Effector memory CD8-positive, alpha-beta T cell (primary cell): ENCODE measurements around the gene MYBPHL.
"Not testable (repeated sequence)": the region's sequence is repeated elsewhere in the genome, so short reads cannot be mapped to it uniquely, and the experiment has no call there.

Experiments
- ATAC-seq: fragments of 150-1000 bp; cut with Tn5 transposase; replicated peaks from 2 replicates; pipeline ENCODE4 v1.10.0; 2021; ENCODE audit warnings: mild to moderate bottlenecking, moderate library complexity
- DNase-seq, 3 experiments: peaks; one replicate each; pipeline ENCODE4 v3.0.0; 2021
- H3K27ac Mint-ChIP-seq, 2 donors: one replicate each; pipeline ENCODE4 v1.8.0; 2022; ENCODE audit warnings: mild to moderate bottlenecking in 2 of 2, mixed read lengths in 2 of 2, moderate library complexity in 2 of 2
- H3K27me3 Mint-ChIP-seq, 2 donors: one replicate each; pipeline ENCODE4 v1.8.0; 2022; ENCODE audit warnings: mixed read lengths in 2 of 2
- H3K36me3 Mint-ChIP-seq: one replicate; pipeline ENCODE4 v1.8.0; 2022; ENCODE audit warnings: mild to moderate bottlenecking, moderate library complexity, mixed read lengths; ENCODE audit not compliant: insufficient read depth
- H3K4me1 Mint-ChIP-seq, 2 donors: one replicate each; pipeline ENCODE4 v1.8.0; 2022; ENCODE audit warnings: low read depth in 2 of 2, mixed read lengths in 2 of 2
- H3K4me3 Mint-ChIP-seq, 2 donors: one replicate each; pipeline ENCODE4 v1.8.0; 2022; ENCODE audit warnings: mild to moderate bottlenecking in 2 of 2, mixed read lengths in 2 of 2, moderate library complexity in 2 of 2
- H3K9me3 Mint-ChIP-seq, 2 donors: one replicate each; pipeline ENCODE4 v1.8.0; 2022; ENCODE audit warnings: mixed read lengths in 2 of 2

MYBPHL gene

DNA sequence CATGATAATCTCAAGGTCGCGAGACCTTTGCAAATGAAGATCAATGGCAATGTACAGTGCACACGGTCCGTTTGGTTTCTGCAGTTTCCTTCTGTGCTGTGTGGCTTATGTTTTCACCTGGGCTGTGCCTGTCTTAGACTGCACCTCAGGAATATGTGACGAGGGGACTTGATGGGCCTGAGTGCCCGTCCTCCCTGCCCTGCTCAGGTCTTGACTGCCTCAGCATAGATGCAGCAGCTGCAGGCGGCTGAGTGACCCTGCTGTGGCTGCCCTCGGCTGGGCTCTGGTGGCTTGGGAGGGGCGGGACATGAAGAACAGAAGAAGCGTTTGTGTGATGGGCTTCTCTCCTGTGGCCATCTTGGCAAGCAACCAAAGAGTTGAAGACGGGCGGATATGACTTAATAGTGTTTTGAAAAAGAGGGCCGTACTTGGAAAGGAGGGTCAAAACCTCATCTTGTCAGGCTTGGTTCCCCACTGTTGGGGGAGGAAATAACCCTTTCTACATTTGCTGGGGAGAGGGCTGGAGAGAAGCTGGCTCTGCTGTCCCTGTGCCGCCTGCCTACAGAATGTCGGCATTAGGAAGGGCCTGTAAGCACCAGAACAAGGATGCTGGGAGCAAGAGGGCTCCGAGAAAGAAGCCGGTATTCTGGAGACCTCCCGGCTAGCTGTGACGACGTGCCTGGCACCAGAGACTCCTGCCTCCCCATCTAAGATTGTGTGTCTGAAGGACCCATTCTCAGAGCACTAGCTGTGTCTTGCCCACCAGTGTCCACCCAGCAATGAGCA is 7.1 kb downstream of the MYBPHL start:
- DNase-seq, result no peak
- Mint-ChIP-seq H3K4me1 (no peaks in the 10 kb centered on the region), H3K36me3 (peaks cover 3% of the 10 kb centered on the region), H3K4me3 (no peak overlapping the region), H3K27ac (no peak overlapping the region), H3K9me3 (no peaks in the 10 kb centered on the region), H3K27me3 (peaks cover 29 to 45% of the 10 kb centered on the region in 2 donors)
- ATAC-seq, result no peak

DNA sequence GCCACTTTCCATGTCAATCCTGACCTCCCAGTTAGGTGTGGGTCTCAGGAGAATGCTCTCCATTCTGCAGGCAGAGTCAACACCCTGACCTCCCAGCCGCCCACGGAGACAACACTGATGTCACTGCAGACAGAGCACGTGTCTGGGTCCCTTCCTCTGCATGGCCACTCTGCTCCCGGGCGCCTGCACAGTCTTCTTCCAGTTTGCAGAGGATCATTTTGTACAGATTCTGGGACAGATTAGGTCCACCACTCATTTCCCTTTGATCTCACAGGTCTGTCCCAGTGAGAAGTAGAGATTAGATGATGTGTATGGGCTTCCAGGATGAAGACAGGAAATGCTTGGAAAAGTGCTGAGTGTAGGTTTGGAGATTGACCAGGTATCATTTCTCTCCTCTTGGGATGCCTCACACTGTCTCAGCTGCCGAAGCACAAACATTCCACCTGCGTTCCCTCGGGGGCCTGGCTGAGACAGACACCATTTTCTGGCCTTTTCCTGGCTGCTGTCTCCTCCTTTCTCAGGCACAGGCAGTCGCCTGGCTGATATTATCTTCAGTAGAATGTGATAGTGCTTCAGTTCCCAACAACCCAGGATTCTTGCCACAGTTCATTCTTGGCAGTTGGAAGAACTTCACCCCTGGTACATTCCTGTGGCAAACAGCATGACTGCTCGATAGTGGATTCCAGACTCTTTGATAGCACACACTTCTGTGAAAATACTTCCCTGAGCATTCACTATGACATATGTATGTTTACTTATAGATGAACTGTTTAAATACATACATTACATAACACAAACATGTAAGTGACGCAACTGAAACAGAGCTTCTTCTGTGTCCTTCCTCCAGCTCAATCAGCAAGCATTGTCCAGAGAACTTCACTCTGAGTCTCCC is 7.9 kb downstream of the MYBPHL start:
- Mint-ChIP-seq H3K4me3 (no peak overlapping the region), H3K4me1 (no peaks in the 10 kb centered on the region), H3K36me3 (peaks cover 3% of the 10 kb centered on the region), H3K27me3 (peaks cover 33 to 52% of the 10 kb centered on the region in 2 donors), H3K9me3 (no peaks in the 10 kb centered on the region), H3K27ac (peak overlapping the region in 1 of 2 donors; percentile 18)
- DNase-seq (no peak), ATAC-seq (no peak)

DNA sequence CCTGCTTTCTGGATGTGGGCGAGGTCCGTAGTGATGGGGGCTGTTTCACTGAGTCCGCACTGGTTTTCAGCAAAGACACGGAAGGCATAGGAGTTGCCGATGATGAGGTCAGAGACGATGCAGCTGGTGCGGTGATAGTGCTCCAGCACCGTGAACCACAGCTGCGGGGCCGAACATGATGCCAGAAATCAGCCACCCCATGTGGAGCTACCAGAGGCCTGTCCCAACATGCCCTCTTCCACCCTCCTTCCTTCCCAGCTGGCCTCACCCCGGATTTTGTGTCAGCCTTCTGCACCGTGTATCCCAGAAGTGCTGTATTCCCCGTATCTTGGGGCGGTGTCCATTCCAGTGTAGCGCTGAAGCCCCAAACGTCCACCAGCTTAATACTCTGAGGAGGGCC is 10.0 kb downstream of the MYBPHL start:
- peaks cover 44 to 70% of the 10 kb centered on the region in 2 donors for H3K27me3 Mint-ChIP-seq
- H3K9me3 Mint-ChIP-seq, result no peaks in the 10 kb centered on the region
- no peak overlapping the region for H3K27ac Mint-ChIP-seq
- no peak for ATAC-seq
- no peak for DNase-seq
- no peak overlapping the region for H3K4me3 Mint-ChIP-seq
- no peaks in the 10 kb centered on the region for H3K4me1 Mint-ChIP-seq
- H3K36me3 Mint-ChIP-seq, result peaks cover 3% of the 10 kb centered on the region

DNA sequence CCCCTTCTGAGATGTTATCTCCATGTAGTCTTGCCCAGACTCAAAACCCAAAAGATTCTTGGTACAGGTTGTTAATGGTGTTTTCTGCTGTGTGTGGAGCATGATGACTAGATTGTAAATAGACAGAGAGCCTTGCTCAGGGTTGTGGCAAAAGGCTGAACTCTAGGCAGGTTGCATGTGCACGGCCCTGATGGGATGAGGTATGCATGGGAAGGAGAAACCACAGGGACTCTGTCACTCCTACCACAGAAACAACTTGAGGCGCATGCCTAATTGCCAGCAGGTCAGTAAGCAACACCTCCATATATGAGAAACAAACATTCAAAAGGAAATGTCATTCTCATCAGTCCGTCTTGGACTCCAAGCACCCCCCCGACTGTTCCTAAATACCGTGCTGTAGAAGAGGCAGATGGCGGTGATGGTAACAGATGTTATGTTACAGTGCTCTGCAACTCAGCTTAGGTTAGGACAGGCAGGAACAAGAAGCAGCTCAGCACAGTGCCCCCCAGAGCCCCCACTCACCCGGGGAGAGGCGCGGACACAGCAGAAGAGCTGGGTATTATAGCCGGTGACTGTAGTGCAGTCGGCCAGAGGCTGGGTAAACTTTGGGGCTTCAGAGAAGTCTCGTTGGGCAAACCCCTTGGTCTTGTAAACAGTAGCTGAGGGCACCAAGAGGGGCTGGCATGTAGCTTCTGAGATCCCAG is 10.9 kb downstream of the MYBPHL start:
- Mint-ChIP-seq H3K36me3 (peaks cover 3% of the 10 kb centered on the region), H3K27me3 (peaks cover 44 to 72% of the 10 kb centered on the region in 2 donors), H3K4me3 (no peak overlapping the region), H3K27ac (no peak overlapping the region), H3K9me3 (no peaks in the 10 kb centered on the region), H3K4me1 (no peaks in the 10 kb centered on the region)
- ATAC-seq (no peak), DNase-seq (no peak)

DNA sequence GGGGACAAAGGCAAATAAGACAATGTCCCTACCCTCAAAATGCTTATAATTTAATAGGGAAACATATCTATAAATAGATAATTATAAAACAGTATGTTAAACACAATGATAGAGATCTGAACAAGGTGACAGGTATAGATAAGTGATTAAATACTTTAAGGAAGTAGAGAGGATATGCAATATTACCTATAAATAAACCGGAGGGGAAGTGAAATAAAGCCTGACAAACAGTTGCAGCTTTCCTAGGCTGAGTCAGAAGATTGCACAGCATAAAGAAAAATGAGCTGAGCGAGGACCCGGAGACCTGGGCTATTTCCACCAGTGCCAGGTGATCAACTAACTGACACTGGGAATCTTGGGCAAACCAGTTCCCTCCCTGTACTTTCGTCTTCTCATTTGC is 12.3 kb downstream of the MYBPHL start:
- Mint-ChIP-seq H3K27ac (no peak overlapping the region), H3K9me3 (no peaks in the 10 kb centered on the region), H3K36me3 (peaks cover 3% of the 10 kb centered on the region), H3K27me3 (peaks cover 33 to 66% of the 10 kb centered on the region in 2 donors), H3K4me3 (no peak overlapping the region), H3K4me1 (no peaks in the 10 kb centered on the region)
- DNase-seq, result no peak
- no peak for ATAC-seq

DNA sequence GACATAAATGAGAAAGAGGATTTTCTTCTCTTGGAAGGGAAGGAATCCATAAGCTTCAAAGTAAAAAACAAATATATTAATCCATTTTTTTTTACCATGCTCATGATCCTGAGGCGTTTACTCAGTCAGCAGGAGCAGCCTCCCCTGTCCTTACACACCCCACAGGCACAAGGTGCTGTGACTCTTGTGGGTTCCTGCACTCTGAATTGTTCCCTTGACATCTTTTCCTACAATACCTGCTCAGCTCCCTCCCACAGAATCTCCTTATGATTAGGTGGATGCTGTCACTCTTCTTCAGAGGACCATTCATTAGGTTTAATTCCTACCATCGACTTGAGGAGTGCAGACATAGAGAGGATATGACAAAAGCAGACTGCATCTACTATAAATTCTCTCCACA is 13.8 kb downstream of the MYBPHL start:
- H3K4me1 Mint-ChIP-seq, result no peaks in the 10 kb centered on the region
- H3K9me3 Mint-ChIP-seq, result no peaks in the 10 kb centered on the region
- H3K27ac Mint-ChIP-seq, result no peak overlapping the region
- H3K36me3 Mint-ChIP-seq, result peaks cover 3% of the 10 kb centered on the region
- no peak for DNase-seq
- H3K4me3 Mint-ChIP-seq, result no peak overlapping the region
- peaks cover 27 to 60% of the 10 kb centered on the region in 2 donors for H3K27me3 Mint-ChIP-seq
- ATAC-seq, result no peak

DNA sequence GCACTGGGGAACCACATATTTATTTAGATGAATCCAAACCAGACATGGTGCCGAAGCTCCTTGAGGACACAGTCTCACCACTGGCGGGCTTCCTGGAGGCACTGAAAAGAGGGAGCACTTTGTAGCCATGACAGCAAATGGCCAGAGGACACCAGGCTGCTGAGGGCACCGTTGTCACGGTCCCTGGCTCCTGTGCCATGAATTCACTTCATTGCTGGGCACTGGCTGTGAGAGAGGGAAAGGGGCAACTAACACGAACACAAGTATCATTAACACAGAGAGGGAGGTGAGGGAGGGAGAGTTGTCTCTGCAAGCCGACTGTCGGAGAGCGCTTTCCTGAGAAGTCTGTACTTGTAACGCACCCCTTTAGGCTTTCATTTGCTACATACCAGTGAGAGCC is 14.4 kb downstream of the MYBPHL start:
- ATAC-seq, result no peak
- peaks cover 3% of the 10 kb centered on the region for H3K36me3 Mint-ChIP-seq
- no peak overlapping the region for H3K4me3 Mint-ChIP-seq
- no peak for DNase-seq
- H3K4me1 Mint-ChIP-seq, result no peaks in the 10 kb centered on the region
- no peaks in the 10 kb centered on the region for H3K9me3 Mint-ChIP-seq
- H3K27me3 Mint-ChIP-seq, result peaks cover 27 to 59% of the 10 kb centered on the region in 2 donors
- no peak overlapping the region for H3K27ac Mint-ChIP-seq

DNA sequence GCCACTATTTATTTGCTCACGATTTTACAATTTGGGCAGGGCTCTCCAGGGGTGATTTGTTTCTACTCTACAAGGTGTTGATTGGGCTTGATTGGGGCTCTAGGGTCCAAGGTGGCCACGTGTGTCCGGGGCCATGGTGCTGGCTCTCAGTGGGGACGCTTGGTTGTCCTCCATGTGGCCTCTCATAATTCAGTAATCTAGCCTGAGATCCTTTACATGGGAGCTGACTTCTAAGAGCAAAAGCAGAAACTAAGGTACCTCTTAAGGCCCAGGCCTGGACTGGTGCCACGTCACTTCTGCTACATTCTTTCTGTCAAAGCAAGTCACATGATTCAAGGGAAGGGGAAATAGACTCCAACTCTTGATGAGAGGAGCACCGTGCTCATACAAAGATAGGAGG is 15.8 kb downstream of the MYBPHL start:
- H3K9me3 Mint-ChIP-seq, result no peaks in the 10 kb centered on the region
- H3K27me3 Mint-ChIP-seq, result peaks cover 27 to 49% of the 10 kb centered on the region in 2 donors
- H3K36me3 Mint-ChIP-seq, result peaks cover 3% of the 10 kb centered on the region
- H3K4me1 Mint-ChIP-seq, result no peaks in the 10 kb centered on the region
- ATAC-seq (no peak), DNase-seq (no peak)
- H3K4me3 Mint-ChIP-seq, result no peak overlapping the region
- no peak overlapping the region for H3K27ac Mint-ChIP-seq

DNA sequence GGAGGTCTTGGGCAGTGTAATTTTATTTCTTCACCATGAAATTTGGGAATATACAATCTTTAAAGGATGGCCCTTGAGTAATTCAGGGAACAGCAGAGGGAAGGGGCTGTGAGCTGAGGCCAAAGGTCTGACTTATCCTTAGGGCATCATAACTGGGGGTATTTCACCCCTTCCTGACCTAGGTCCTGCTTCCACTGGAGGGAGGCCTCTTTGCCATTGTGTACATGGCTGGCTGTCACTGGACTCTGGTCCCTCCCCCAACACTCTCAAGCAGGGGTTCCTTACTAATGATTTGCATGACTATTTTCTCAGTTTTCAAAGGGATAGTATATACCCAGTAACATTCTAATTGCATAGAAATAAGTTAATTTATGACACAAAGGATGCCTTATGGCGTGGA is 16.7 kb downstream of the MYBPHL start:
- Mint-ChIP-seq H3K4me1 (no peaks in the 10 kb centered on the region), H3K4me3 (no peak overlapping the region), H3K27ac (no peak overlapping the region), H3K36me3 (peaks cover 2% of the 10 kb centered on the region), H3K27me3 (peaks cover 27 to 40% of the 10 kb centered on the region in 2 donors), H3K9me3 (no peaks in the 10 kb centered on the region)
- no peak for ATAC-seq
- no peak for DNase-seq

DNA sequence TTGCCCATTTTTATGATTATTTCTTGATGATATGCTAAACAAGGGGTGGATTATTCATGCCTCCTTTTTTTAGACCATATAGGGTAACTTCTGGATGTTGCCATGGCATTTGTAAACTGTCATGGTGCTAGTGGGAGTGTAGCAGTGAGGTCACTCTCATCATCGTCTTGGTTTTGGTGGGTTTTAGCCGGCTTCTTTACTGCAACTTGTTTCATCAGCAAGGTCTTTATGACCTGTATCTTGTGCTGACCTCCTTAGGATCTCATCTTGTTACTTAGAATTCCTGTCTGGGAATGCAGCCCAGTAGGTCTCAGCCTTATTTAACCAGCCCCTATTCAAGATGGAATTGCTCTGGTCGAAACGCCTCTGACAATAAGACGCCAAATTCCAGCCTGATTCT is 20.0 kb downstream of the MYBPHL start:
- H3K27ac Mint-ChIP-seq, H3K4me1 Mint-ChIP-seq: not testable (repeated sequence)

DNA sequence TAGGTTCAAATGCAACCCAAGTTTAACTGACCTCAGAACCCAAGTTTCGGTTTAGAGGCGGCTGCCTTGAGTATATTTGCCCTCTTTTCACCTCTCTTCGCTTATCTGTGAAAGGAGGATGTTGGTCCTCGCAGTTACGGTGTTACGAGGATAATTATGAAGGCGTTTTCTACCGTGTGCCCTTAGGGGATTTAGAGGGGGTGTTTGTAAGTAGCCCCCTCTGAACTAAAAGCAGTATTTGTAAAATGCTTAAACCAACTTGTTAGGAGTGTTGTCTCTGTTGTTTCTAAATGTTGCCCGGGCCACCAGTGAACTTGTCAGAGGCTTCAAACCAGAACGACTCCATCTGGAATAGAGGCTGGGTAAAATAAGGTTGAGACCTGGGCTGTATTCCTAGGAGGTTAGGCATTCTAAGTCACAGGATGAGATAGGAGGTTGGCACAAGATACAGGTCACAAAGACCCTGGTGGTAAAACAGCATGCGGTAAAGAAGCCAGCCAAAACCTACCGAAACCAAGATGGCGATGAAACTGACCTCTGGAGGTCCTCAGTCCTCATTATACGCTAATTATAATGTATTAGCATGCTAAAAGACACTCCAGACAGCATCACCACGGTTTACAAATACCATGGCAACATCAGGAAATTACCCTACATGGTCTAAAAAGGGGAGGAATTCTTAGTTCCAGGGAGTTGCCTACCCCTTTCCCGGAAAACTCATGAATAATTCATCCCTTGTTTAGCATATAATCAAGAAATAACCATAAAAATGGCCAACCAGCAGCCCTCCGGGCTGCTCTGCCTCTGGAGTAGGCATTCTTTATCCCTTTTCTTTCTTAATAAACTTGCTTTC is 22.8 kb downstream of the MYBPHL start:
- Mint-ChIP-seq H3K9me3 (no peaks in the 10 kb centered on the region), H3K27me3 (peaks cover 7 to 9% of the 10 kb centered on the region in 2 donors), H3K4me3 (peak overlapping the region; percentile 85 to 99), H3K27ac (peak overlapping the region; percentile 81 to 90), H3K36me3 (peaks cover 3% of the 10 kb centered on the region), H3K4me1 (peaks cover 4 to 10% of the 10 kb centered on the region in 2 donors)
- no peak for DNase-seq
- ATAC-seq, result peak; percentile 53

More for the DNA sequence above, 20.0 kb downstream of the MYBPHL start:
- H3K9me3 Mint-ChIP-seq, H3K4me3 Mint-ChIP-seq, DNase-seq, H3K36me3 Mint-ChIP-seq, ATAC-seq: not testable (repeated sequence)
- peaks cover 7 to 11% of the 10 kb centered on the region in 2 donors for H3K27me3 Mint-ChIP-seq

DNA sequence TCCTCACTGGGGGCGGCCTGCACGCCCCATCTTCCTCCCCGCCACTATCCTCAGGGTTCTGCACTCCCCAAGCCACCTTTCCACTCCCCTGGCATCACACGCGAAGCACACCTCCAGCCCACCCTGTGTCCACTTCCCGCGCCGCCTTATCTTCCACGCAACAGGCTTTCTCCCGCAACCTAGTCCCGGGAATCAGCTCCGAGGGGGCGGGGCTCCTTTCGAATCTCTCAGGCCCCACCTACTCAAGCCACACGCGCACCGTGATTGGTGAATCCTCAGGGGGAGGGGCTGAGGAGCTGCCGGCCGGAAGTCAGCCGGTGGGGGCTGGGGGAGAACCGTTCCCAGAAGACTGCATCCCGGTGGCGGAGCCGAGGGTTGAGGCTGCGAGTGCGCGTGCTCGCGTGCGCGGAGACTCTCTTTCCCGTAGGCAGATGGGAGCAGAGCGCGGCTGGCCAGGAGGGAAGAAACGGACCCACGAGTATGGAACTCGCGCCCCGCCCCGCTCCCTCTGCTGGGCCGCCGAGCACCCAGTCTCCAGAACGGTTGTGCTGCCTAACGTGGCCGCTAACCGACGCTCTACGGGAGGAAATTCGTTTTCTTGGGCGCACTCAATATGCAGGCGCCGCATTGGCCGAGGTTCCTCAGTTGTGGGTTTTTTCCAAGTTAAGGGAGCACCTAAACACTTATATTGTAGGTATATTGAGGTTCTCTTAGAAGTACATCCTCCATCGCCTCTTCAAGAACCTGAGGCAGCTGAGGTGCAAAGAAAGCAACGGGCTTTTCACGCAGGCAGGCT is 23.7 kb downstream of the MYBPHL start, which contains the start of gene PSRC1:
Gene PSRC1, minus strand, starts transcription at position 194 of the 796 bp plus-strand sequence.
- peaks cover 0 to under 1% of the 10 kb centered on the region in 2 donors for H3K27me3 Mint-ChIP-seq
- peak within 1 kb of the TSS; percentile 85 to 99 for H3K4me3 Mint-ChIP-seq
- peaks cover 4 to 10% of the 10 kb centered on the region in 2 donors for H3K4me1 Mint-ChIP-seq
- no peaks in the 10 kb centered on the region for H3K9me3 Mint-ChIP-seq
- peaks cover 3% of the 10 kb centered on the region for H3K36me3 Mint-ChIP-seq
- peak within 1 kb of the TSS; percentile 81 to 90 for H3K27ac Mint-ChIP-seq
- DNase-seq (peak; percentile 87 to 92 (median 87)), ATAC-seq (peak; percentile 91)
